Measurements from ENCODE around the gene IGIP. TPM values are rescaled to one million over a fixed set of nuclear protein-coding genes. Genes with fewer than 3 reads are reported as not detected.

IGIP gene
- total RNA-seq, 1 donor: 10.5 TPM

GRCh38 chr5:140093866-140094265 is 31.9 kb upstream of the IGIP start:
- no peak for DNase-seq (ENCODE audit: insufficient read length, low spot score, missing footprints)

GRCh38 chr5:140094889-140095288 is 30.8 kb upstream of the IGIP start:
- H3K4me3 ChIP-seq (ENCODE audit: insufficient read depth, low read length): no peak overlapping the region
- H4K20me1 ChIP-seq (ENCODE audit: insufficient read depth, low read length): no peaks in the 10 kb centered on the region
- DNase-seq (ENCODE audit: insufficient read length, low spot score, missing footprints): no peak
- peaks cover 6% of the 10 kb centered on the region for H3K9me3 ChIP-seq (ENCODE audit: low read depth, low read length)
- peaks cover 6% of the 10 kb centered on the region for H3K27me3 ChIP-seq (ENCODE audit: insufficient read depth, low read length)
- no peak for TF ChIP-seq CTCF (IDR thresholded peaks at IDR 0.05; ENCODE audit: extremely low read depth, low read depth, low read length)
- H3K4me1 ChIP-seq (ENCODE audit: insufficient read depth, low read length): no peaks in the 10 kb centered on the region
- no peak overlapping the region for H3K27ac ChIP-seq (ENCODE audit: low read depth, low read length)
- H3K36me3 ChIP-seq (ENCODE audit: insufficient read depth, low read length): no peaks in the 10 kb centered on the region
- H3K79me2 ChIP-seq (ENCODE audit: insufficient read depth, low read length): no peaks in the 10 kb centered on the region
- H3K4me2 ChIP-seq (ENCODE audit: insufficient read depth, low read length): no peak overlapping the region
- H2AFZ ChIP-seq (ENCODE audit: low read length): no peak overlapping the region

More at GRCh38 chr5:140093866-140094265, 31.9 kb upstream of the IGIP start:
- no peak overlapping the region for H3K4me3 ChIP-seq (ENCODE audit: insufficient read depth, low read length)
- no peak for TF ChIP-seq CTCF (IDR thresholded peaks at IDR 0.05; ENCODE audit: extremely low read depth, low read depth, low read length)
- H3K4me1 ChIP-seq (ENCODE audit: insufficient read depth, low read length): no peaks in the 10 kb centered on the region
- H2AFZ ChIP-seq (ENCODE audit: low read length): no peak overlapping the region
- H3K27ac ChIP-seq (ENCODE audit: low read depth, low read length): no peak overlapping the region
- peaks cover 6% of the 10 kb centered on the region for H3K27me3 ChIP-seq (ENCODE audit: insufficient read depth, low read length)
- H3K79me2 ChIP-seq (ENCODE audit: insufficient read depth, low read length): no peaks in the 10 kb centered on the region
- no peak overlapping the region for H3K4me2 ChIP-seq (ENCODE audit: insufficient read depth, low read length)
- no peaks in the 10 kb centered on the region for H4K20me1 ChIP-seq (ENCODE audit: insufficient read depth, low read length)
- peaks cover 6% of the 10 kb centered on the region for H3K9me3 ChIP-seq (ENCODE audit: low read depth, low read length)
- no peaks in the 10 kb centered on the region for H3K36me3 ChIP-seq (ENCODE audit: insufficient read depth, low read length)

GRCh38 chr5:140101179-140101578 is 24.6 kb upstream of the IGIP start:
- Histone ChIP-seq H3K36me3 (ENCODE audit: insufficient read depth, low read length) (no peaks in the 10 kb centered on the region), H3K27ac (ENCODE audit: low read depth, low read length) (no peak overlapping the region), H3K4me2 (ENCODE audit: insufficient read depth, low read length) (no peak overlapping the region), H3K4me3 (ENCODE audit: insufficient read depth, low read length) (no peak overlapping the region), H3K27me3 (ENCODE audit: insufficient read depth, low read length) (no peaks in the 10 kb centered on the region), H3K79me2 (ENCODE audit: insufficient read depth, low read length) (no peaks in the 10 kb centered on the region), H2AFZ (ENCODE audit: low read length) (no peak overlapping the region), H3K9me3 (ENCODE audit: low read depth, low read length) (no peaks in the 10 kb centered on the region), H4K20me1 (ENCODE audit: insufficient read depth, low read length) (no peaks in the 10 kb centered on the region), H3K4me1 (ENCODE audit: insufficient read depth, low read length) (no peaks in the 10 kb centered on the region)
- no peak for DNase-seq (ENCODE audit: insufficient read length, low spot score, missing footprints)
- no peak for TF ChIP-seq CTCF (IDR thresholded peaks at IDR 0.05; ENCODE audit: extremely low read depth, low read depth, low read length)

- DNase-seq (ENCODE audit: insufficient read length, low spot score, missing footprints): no peak
- Histone ChIP-seq H3K36me3 (ENCODE audit: insufficient read depth, low read length) (no peaks in the 10 kb centered on the region), H3K27ac (ENCODE audit: low read depth, low read length) (no peak overlapping the region), H3K79me2 (ENCODE audit: insufficient read depth, low read length) (peaks cover 3% of the 10 kb centered on the region), H2AFZ (ENCODE audit: low read length) (no peak overlapping the region), H3K27me3 (ENCODE audit: insufficient read depth, low read length) (no peaks in the 10 kb centered on the region), H3K4me3 (ENCODE audit: insufficient read depth, low read length) (no peak overlapping the region), H3K4me2 (ENCODE audit: insufficient read depth, low read length) (no peak overlapping the region), H3K4me1 (ENCODE audit: insufficient read depth, low read length) (peaks cover 9% of the 10 kb centered on the region), H4K20me1 (ENCODE audit: insufficient read depth, low read length) (no peaks in the 10 kb centered on the region), H3K9me3 (ENCODE audit: low read depth, low read length) (no peaks in the 10 kb centered on the region)
- TF ChIP-seq CTCF (IDR thresholded peaks at IDR 0.05; ENCODE audit: extremely low read depth, low read depth, low read length): no peak
Observed at GRCh38 chr5:140103154-140103553, 22.6 kb upstream of the IGIP start.

Data from osteoblast (primary cell).